ENCODE results near the gene POMGNT2. TPM values are rescaled to one million over a fixed set of nuclear protein-coding genes. Genes with fewer than 3 reads are reported as not detected.

Gene POMGNT2
- total and polyA plus RNA-seq, 2 donors (not counting 1 experiment from before 2014, with no cell fraction given), result 2.8 to 3.1 TPM

DNA sequence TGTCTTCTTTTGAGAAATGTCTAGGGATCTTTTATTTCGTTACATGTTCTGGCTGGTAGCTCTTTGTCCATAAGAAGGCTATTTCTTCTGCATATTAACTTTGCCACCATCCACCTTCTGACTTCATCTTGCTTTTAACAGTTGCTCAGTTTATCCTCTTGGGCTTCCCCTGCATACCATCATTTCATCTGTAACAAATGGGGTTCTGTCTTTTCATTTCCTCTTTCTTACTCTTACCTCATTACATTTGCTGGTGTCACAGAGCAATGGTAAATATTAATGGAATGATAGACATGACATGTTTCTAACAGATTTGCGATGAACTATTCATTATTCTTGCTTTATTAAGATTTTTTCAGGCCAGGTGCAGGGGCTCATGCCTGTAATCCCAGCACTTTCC is 64.4 kb downstream of the POMGNT2 start:
- TF ChIP-seq, protein P1, sequence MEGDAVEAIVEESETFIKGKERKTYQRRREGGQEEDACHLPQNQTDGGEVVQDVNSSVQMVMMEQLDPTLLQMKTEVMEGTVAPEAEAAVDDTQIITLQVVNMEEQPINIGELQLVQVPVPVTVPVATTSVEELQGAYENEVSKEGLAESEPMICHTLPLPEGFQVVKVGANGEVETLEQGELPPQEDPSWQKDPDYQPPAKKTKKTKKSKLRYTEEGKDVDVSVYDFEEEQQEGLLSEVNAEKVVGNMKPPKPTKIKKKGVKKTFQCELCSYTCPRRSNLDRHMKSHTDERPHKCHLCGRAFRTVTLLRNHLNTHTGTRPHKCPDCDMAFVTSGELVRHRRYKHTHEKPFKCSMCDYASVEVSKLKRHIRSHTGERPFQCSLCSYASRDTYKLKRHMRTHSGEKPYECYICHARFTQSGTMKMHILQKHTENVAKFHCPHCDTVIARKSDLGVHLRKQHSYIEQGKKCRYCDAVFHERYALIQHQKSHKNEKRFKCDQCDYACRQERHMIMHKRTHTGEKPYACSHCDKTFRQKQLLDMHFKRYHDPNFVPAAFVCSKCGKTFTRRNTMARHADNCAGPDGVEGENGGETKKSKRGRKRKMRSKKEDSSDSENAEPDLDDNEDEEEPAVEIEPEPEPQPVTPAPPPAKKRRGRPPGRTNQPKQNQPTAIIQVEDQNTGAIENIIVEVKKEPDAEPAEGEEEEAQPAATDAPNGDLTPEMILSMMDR (IDR thresholded peaks at IDR 0.05), result no peak
- no peak for TF ChIP-seq EZH2 (IDR thresholded peaks at IDR 0.05; ENCODE audit: borderline replicate concordance, insufficient read depth, low read depth, low read length, poor library complexity, severe bottlenecking)
- Histone ChIP-seq H3K27me3 (replicated peaks in 1 of 4; ENCODE audit: control extremely low read depth in 1 of 4, control insufficient read depth in 3 of 4, insufficient read depth in 4 of 4, low read length in 3 of 4) (no peaks in the 10 kb centered on the region), H3K79me2 (ENCODE audit: control insufficient read depth, insufficient read depth, low read length) (no peaks in the 10 kb centered on the region), H3K9me3 (ENCODE audit: control extremely low read depth in 1 of 3, control insufficient read depth in 2 of 3, insufficient read depth in 1 of 3, low read length in 2 of 3) (peaks cover 2 to 22% (median 16%) of the 10 kb centered on the region in 3 donors), H4K20me1 (ENCODE audit: control insufficient read depth, insufficient read depth, low read length, poor library complexity, severe bottlenecking) (no peaks in the 10 kb centered on the region), H2AFZ (ENCODE audit: insufficient read depth, low read depth, low read length, poor library complexity, severe bottlenecking) (no peak overlapping the region), H3K36me3 (replicated peaks in 1 of 2; ENCODE audit: control extremely low read depth in 1 of 2, control insufficient read depth in 1 of 2, extremely low read depth in 1 of 2, insufficient read depth in 2 of 2, low read length in 1 of 2) (no peaks in the 10 kb centered on the region), H3K27ac (ENCODE audit: low read length in 2 of 2) (no peak overlapping the region), H3K9ac (ENCODE audit: low read length) (no peak overlapping the region), H3K4me2 (replicated peaks; ENCODE audit: low read depth, low read length, poor library complexity, severe bottlenecking) (no peak overlapping the region), H3K4me3 (ENCODE audit: control extremely low read depth in 1 of 5, extremely low read depth in 1 of 5, insufficient read depth in 1 of 5, low read depth in 2 of 5, low read length in 4 of 5) (no peak overlapping the region), H3K4me1 (ENCODE audit: control insufficient read depth in 2 of 2, insufficient read depth in 2 of 2, low read length in 2 of 2) (no peaks in the 10 kb centered on the region)
- ChIA-PET CTCF (no interaction called here), POLR2A (no interaction called here)
- peaks cover 10% of the 10 kb centered on the region for H3K27me3 Mint-ChIP-seq
- DNase-seq (no peak), ATAC-seq (ENCODE audit: low read depth) (no peak)
- peaks cover 6% of the 10 kb centered on the region for H3K9me3 Mint-ChIP-seq (ENCODE audit: insufficient read depth)
- no peak overlapping the region for H3K27ac Mint-ChIP-seq
- H3K4me1 Mint-ChIP-seq, result no peaks in the 10 kb centered on the region
- intact Hi-C loops (cut with micrococcal nuclease), result loop anchor here (5.0 kb wide), 1 partner anchor 401 kb away; no protein-coding TSS in a partner anchor
- no peak overlapping the region for H3K4me3 Mint-ChIP-seq
- 100% methylated on average over 1 of the region's 2 CpGs for WGBS (ENCODE audit: insufficient coverage)

DNA sequence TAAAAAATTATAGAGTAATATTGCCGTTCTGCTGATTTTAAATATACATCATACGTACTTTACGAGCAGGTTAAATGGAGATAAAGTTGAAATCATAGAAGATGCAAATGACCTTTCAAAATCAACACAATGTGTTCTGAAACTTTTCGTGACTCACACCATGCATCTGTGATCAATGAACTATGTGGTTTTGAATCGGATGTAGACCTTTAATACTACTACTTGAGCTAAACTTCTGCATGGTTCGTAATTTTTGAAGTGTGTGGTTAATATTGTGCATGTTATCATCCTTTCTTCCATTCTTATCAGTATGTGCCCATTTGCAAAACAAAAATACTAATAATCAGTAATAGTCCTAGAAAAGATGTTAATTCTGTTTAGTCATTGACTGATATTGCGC is 67.9 kb downstream of the POMGNT2 start:
- ATAC-seq (ENCODE audit: low read depth) (no peak), DNase-seq (no peak)
- Mint-ChIP-seq H3K27ac (no peak overlapping the region), H3K27me3 (peaks cover 11% of the 10 kb centered on the region), H3K4me3 (no peak overlapping the region), H3K9me3 (ENCODE audit: insufficient read depth) (no peaks in the 10 kb centered on the region), H3K4me1 (no peaks in the 10 kb centered on the region)
- no peaks in the 10 kb centered on the region for H3K4me1 ChIP-seq (ENCODE audit: control insufficient read depth in 2 of 2, insufficient read depth in 2 of 2, low read length in 2 of 2)
- H3K79me2 ChIP-seq (ENCODE audit: control insufficient read depth, insufficient read depth, low read length), result no peaks in the 10 kb centered on the region
- H3K4me2 ChIP-seq (replicated peaks; ENCODE audit: low read depth, low read length, poor library complexity, severe bottlenecking), result no peak overlapping the region
- no peak overlapping the region for H2AFZ ChIP-seq (ENCODE audit: insufficient read depth, low read depth, low read length, poor library complexity, severe bottlenecking)
- peaks cover 0 to 4% (median 0%) of the 10 kb centered on the region in 3 donors for H3K9me3 ChIP-seq (ENCODE audit: control extremely low read depth in 1 of 3, control insufficient read depth in 2 of 3, insufficient read depth in 1 of 3, low read length in 2 of 3)
- no peak overlapping the region for H3K4me3 ChIP-seq (ENCODE audit: control extremely low read depth in 1 of 5, extremely low read depth in 1 of 5, insufficient read depth in 1 of 5, low read depth in 2 of 5, low read length in 4 of 5)
- no peak for TF ChIP-seq EZH2 (IDR thresholded peaks at IDR 0.05; ENCODE audit: borderline replicate concordance, insufficient read depth, low read depth, low read length, poor library complexity, severe bottlenecking)
- TF ChIP-seq, protein P1 (IDR thresholded peaks at IDR 0.05), result no peak
- no CpG with 5 or more reads among the region's 7 CpGs for WGBS (ENCODE audit: insufficient coverage)
- intact Hi-C loops (cut with micrococcal nuclease), result no loop called here
- no peak overlapping the region for H3K27ac ChIP-seq (ENCODE audit: low read length in 2 of 2)
- H3K27me3 ChIP-seq (replicated peaks in 1 of 4; ENCODE audit: control extremely low read depth in 1 of 4, control insufficient read depth in 3 of 4, insufficient read depth in 4 of 4, low read length in 3 of 4), result no peaks in the 10 kb centered on the region
- no peak overlapping the region for H3K9ac ChIP-seq (ENCODE audit: low read length)
- H3K36me3 ChIP-seq (replicated peaks in 1 of 2; ENCODE audit: control extremely low read depth in 1 of 2, control insufficient read depth in 1 of 2, extremely low read depth in 1 of 2, insufficient read depth in 2 of 2, low read length in 1 of 2), result no peaks in the 10 kb centered on the region
- CTCF ChIA-PET, result no interaction called here
- H4K20me1 ChIP-seq (ENCODE audit: control insufficient read depth, insufficient read depth, low read length, poor library complexity, severe bottlenecking), result no peaks in the 10 kb centered on the region
- POLR2A ChIA-PET, result no interaction called here
